Measurements from ENCODE around the gene STAB1. TPM values are rescaled to one million over a fixed set of nuclear protein-coding genes. Genes with fewer than 3 reads are reported as not detected.

STAB1 gene
- total and polyA plus RNA-seq, 2 experiments from 2014 or later = 0.90 to 1.9 TPM

GRCh38 chr3:52483577-52484381 lies 11.4 kb upstream of the STAB1 start:
- H3K27me3 Mint-ChIP-seq (ENCODE audit: insufficient read depth, low read depth, poor library complexity) = peaks cover 8% of the 10 kb centered on the region
- Histone ChIP-seq H3K27me3 (ENCODE audit: insufficient read depth) (no peaks in the 10 kb centered on the region), H2AFZ (no peak overlapping the region), H3K4me3 (no peak overlapping the region), H3K4me2 (no peak overlapping the region), H3K9me2 (ENCODE audit: insufficient read depth) (no peaks in the 10 kb centered on the region), H4K20me1 (replicated peaks; ENCODE audit: insufficient read depth) (peaks cover 8% of the 10 kb centered on the region), H3F3A (replicated peaks; ENCODE audit: low read depth) (0 out of 2 replicates have a peak, but pooled peaks cover 5% of the 10 kb centered on the region), H3K79me2 (replicated peaks; ENCODE audit: insufficient read depth) (no peaks in the 10 kb centered on the region; the same call in 1 of the 2 replicates), H3K36me3 (ENCODE audit: insufficient read depth) (peaks cover 10% of the 10 kb centered on the region; the same call in 1 of the 2 replicates), H3K27ac (ENCODE audit: low read depth) (no peak overlapping the region), H3K4me1 (ENCODE audit: insufficient read depth) (no peaks in the 10 kb centered on the region)
- TF ChIP-seq STAT1 (IDR thresholded peaks at IDR 0.05; ENCODE audit: unreplicated experiment) = no peak
- TF ChIP-seq CREB1 (CRISPR knock-in tag; IDR thresholded peaks at IDR 0.05; ENCODE audit: low read depth) = no peak
- TF ChIP-seq ETS1 (IDR thresholded peaks at IDR 0.05) = no peak
- H3K36me3 Mint-ChIP-seq (ENCODE audit: low read depth) = peaks cover 63% of the 10 kb centered on the region
- ATAC-seq (no peak), DNase-seq (ENCODE audit: low spot score) (no peak)
- H3K4me1 Mint-ChIP-seq = no peaks in the 10 kb centered on the region; the same call in 2 of the 3 replicates
- no peak overlapping the region; the same call in 2 of the 3 replicates for H3K4me3 Mint-ChIP-seq
- no peak overlapping the region for H3K27ac Mint-ChIP-seq
- no peaks in the 10 kb centered on the region; the same call in 2 of the 3 replicates for H3K9me3 Mint-ChIP-seq

- Histone ChIP-seq H2AFZ (no peak overlapping the region), H3F3A (replicated peaks; ENCODE audit: low read depth) (0 out of 2 replicates have a peak, but pooled peaks cover 5% of the 10 kb centered on the region), H4K20me1 (replicated peaks; ENCODE audit: insufficient read depth) (peaks cover 8% of the 10 kb centered on the region), H3K27ac (ENCODE audit: low read depth) (no peak overlapping the region), H3K27me3 (ENCODE audit: insufficient read depth) (no peaks in the 10 kb centered on the region), H3K4me2 (no peak overlapping the region), H3K9me2 (ENCODE audit: insufficient read depth) (no peaks in the 10 kb centered on the region), H3K4me1 (ENCODE audit: insufficient read depth) (no peaks in the 10 kb centered on the region), H3K36me3 (ENCODE audit: insufficient read depth) (peaks cover 10% of the 10 kb centered on the region; the same call in 1 of the 2 replicates), H3K79me2 (replicated peaks; ENCODE audit: insufficient read depth) (no peaks in the 10 kb centered on the region; the same call in 1 of the 2 replicates), H3K4me3 (no peak overlapping the region)
- TF ChIP-seq EZH2phosphoT487 (IDR thresholded peaks at IDR 0.05; ENCODE audit: unreplicated experiment) (no peak), JUNB (IDR thresholded peaks at IDR 0.05; ENCODE audit: unreplicated experiment) (no peak), REST (IDR thresholded peaks at IDR 0.05; ENCODE audit: unreplicated experiment) (no peak), ZNF114 (CRISPR knock-in tag; IDR thresholded peaks at IDR 0.05) (no peak)
- no peak for DNase-seq (ENCODE audit: low spot score)
- Mint-ChIP-seq H3K4me1 (no peaks in the 10 kb centered on the region; the same call in 2 of the 3 replicates), H3K9me3 (no peaks in the 10 kb centered on the region; the same call in 2 of the 3 replicates), H3K36me3 (ENCODE audit: low read depth) (peaks cover 60% of the 10 kb centered on the region), H3K27me3 (ENCODE audit: insufficient read depth, low read depth, poor library complexity) (peaks cover 11% of the 10 kb centered on the region), H3K27ac (no peak overlapping the region), H3K4me3 (no peak overlapping the region)
- no peak for ATAC-seq
Measured at GRCh38 chr3:52484680-52485461, 10.3 kb upstream of the STAB1 start.
